Neural progenitor cell (in vitro differentiated cells): Measurements from ENCODE around the gene UNC13C. TPM values are rescaled to one million over a fixed set of nuclear protein-coding genes. Genes with fewer than 3 reads are reported as not detected.

Experiments used
- DNase-seq: peaks from one replicate; pipeline ENCODE4 v3.0.0-alpha.2; 2016; ENCODE audit warnings: low spot score
- H2AFZ ChIP-seq: fragments of 200-600 bp; sonication (generic); replicated peaks from 2 replicates; pipeline ENCODE4 v1.6.1; 2016; ENCODE audit warnings: antibody characterized with exemption
- H3F3A ChIP-seq: fragments of 200-600 bp; sonication (generic); 2 replicates; pipeline ENCODE4 v1.6.1; 2016; ENCODE audit warnings: antibody characterized with exemption, low read depth
- H3K27ac ChIP-seq: fragments of 200-600 bp; sonication (generic); 2 replicates; pipeline ENCODE4 v1.5.1; 2016; ENCODE audit warnings: mild to moderate bottlenecking
- H3K27me3 ChIP-seq: fragments of 200-600 bp; sonication (generic); 2 replicates; pipeline ENCODE4 v1.6.1; 2016; ENCODE audit warnings: mild to moderate bottlenecking, moderate library complexity
- H3K36me3 ChIP-seq: fragments of 200-600 bp; sonication (generic); 2 replicates; pipeline ENCODE4 v1.5.1; 2016
- H3K4me1 ChIP-seq: fragments of 200-600 bp; sonication (generic); 2 replicates; pipeline ENCODE4 v1.6.1; 2016; ENCODE audit warnings: mixed run types
- H3K4me2 ChIP-seq: fragments of 200-600 bp; sonication (generic); 2 replicates; pipeline ENCODE4 v1.6.1; 2016
- H3K4me3 ChIP-seq: fragments of 200-600 bp; sonication (generic); 2 replicates; pipeline ENCODE4 v1.5.1; 2016
- H3K79me2 ChIP-seq: fragments of 200-600 bp; sonication (generic); 2 replicates; pipeline ENCODE4 v1.6.1; 2016; ENCODE audit warnings: low read depth
- H3K9ac ChIP-seq: fragments of 200-600 bp; sonication (generic); 2 replicates; pipeline ENCODE4 v1.6.1; 2016
- H3K9me3 ChIP-seq: fragments of 200-600 bp; sonication (generic); 2 replicates; pipeline ENCODE4 v1.5.1; 2016; ENCODE audit warnings: low read depth
- H4K20me1 ChIP-seq: fragments of 200-600 bp; sonication (generic); 2 replicates; pipeline ENCODE4 v1.6.1; 2016; ENCODE audit warnings: low read depth
- H3K27ac Mint-ChIP-seq: 3 replicates; pipeline ENCODE4 v1.8.0; 2021; ENCODE audit warnings: mixed read lengths
- H3K27me3 Mint-ChIP-seq: 2 replicates; pipeline ENCODE4 v1.8.0; 2022; ENCODE audit warnings: low read depth, mild to moderate bottlenecking, inconsistent platforms, moderate library complexity, mixed read lengths; ENCODE audit not compliant: insufficient read depth
- H3K36me3 Mint-ChIP-seq: 3 replicates; pipeline ENCODE4 v1.8.0; 2021; ENCODE audit warnings: mixed read lengths
- H3K4me1 Mint-ChIP-seq: 3 replicates; pipeline ENCODE4 v1.8.0; 2021; ENCODE audit warnings: mixed read lengths
- H3K4me3 Mint-ChIP-seq: 3 replicates; pipeline ENCODE4 v1.8.0; 2021; ENCODE audit warnings: mild to moderate bottlenecking, moderate library complexity, mixed read lengths
- H3K9me3 Mint-ChIP-seq: 3 replicates; pipeline ENCODE4 v1.8.0; 2020; ENCODE audit warnings: mixed read lengths
- CTCF ChIP-seq: fragments of 200-600 bp; sonication (generic); IDR thresholded peaks from 2 replicates; pipeline ENCODE4 v1.5.1; 2017; ENCODE audit warnings: antibody characterized with exemption, mild to moderate bottlenecking
- EZH2 ChIP-seq: fragments of 200-600 bp; sonication (generic); IDR thresholded peaks from 2 replicates; pipeline ENCODE4 v1.6.1; 2017; ENCODE audit warnings: antibody characterized with exemption, mild to moderate bottlenecking, moderate library complexity
- EZH2phosphoT487 ChIP-seq: fragments of 200-600 bp; sonication (generic); IDR thresholded peaks from 2 replicates; pipeline ENCODE4 v1.6.1; 2017; ENCODE audit warnings: antibody characterized with exemption
- total RNA-seq: library from RNA; depleted of rRNA; stranded (reverse); fragments of >200 nt; gene quantifications from 2 replicates; pipeline ENCODE4 v1.2.3, GENCODE V29; 2015; ENCODE audit warnings: low replicate concordance

The UNC13C gene
- total RNA-seq, 1 donor from 2014 or later = not detected

- Histone ChIP-seq H3K27me3 (no peaks in the 10 kb centered on the region), H3K9me3 (peaks cover 18% of the 10 kb centered on the region), H3K79me2 (no peaks in the 10 kb centered on the region), H3K9ac (no peak overlapping the region), H2AFZ (no peak overlapping the region), H4K20me1 (no peaks in the 10 kb centered on the region), H3K36me3 (peaks cover 3% of the 10 kb centered on the region), H3K4me2 (no peak overlapping the region), H3K27ac (no peak overlapping the region), H3K4me3 (no peak overlapping the region), H3K4me1 (no peaks in the 10 kb centered on the region), H3F3A (no peaks in the 10 kb centered on the region)
- peaks cover 2% of the 10 kb centered on the region for H3K4me1 Mint-ChIP-seq
- H3K4me3 Mint-ChIP-seq = no peak overlapping the region
- H3K27me3 Mint-ChIP-seq = no peaks in the 10 kb centered on the region
- TF ChIP-seq EZH2phosphoT487 = no peak
- no peak for TF ChIP-seq EZH2
- TF ChIP-seq CTCF = no peak
- no peaks in the 10 kb centered on the region for H3K9me3 Mint-ChIP-seq
- DNase-seq = no peak
- H3K27ac Mint-ChIP-seq = no peak overlapping the region
- no peaks in the 10 kb centered on the region for H3K36me3 Mint-ChIP-seq
Observed at GRCh38 chr15:54091651-54092050, 113.4 kb downstream of the UNC13C start.

GRCh38 chr15:54094661-54095060, 116.4 kb downstream of the UNC13C start:
- TF ChIP-seq EZH2phosphoT487 = no peak
- no peak overlapping the region for H3K27ac ChIP-seq
- no peak overlapping the region for H3K9ac ChIP-seq
- Mint-ChIP-seq H3K9me3 (no peaks in the 10 kb centered on the region), H3K4me3 (no peak overlapping the region), H3K4me1 (peaks cover 2% of the 10 kb centered on the region), H3K36me3 (no peaks in the 10 kb centered on the region), H3K27ac (no peak overlapping the region), H3K27me3 (no peaks in the 10 kb centered on the region)
- H2AFZ ChIP-seq = no peak overlapping the region
- H3K36me3 ChIP-seq = peaks cover 3% of the 10 kb centered on the region
- H4K20me1 ChIP-seq = no peaks in the 10 kb centered on the region
- DNase-seq = no peak
- H3K4me3 ChIP-seq = no peak overlapping the region
- H3K79me2 ChIP-seq = no peaks in the 10 kb centered on the region
- H3K27me3 ChIP-seq = no peaks in the 10 kb centered on the region
- no peaks in the 10 kb centered on the region for H3F3A ChIP-seq
- no peak overlapping the region for H3K4me2 ChIP-seq
- no peaks in the 10 kb centered on the region for H3K4me1 ChIP-seq
- H3K9me3 ChIP-seq = peaks cover 18% of the 10 kb centered on the region

- Mint-ChIP-seq H3K27me3 (no peaks in the 10 kb centered on the region), H3K4me1 (no peaks in the 10 kb centered on the region), H3K27ac (no peak overlapping the region), H3K9me3 (no peaks in the 10 kb centered on the region), H3K4me3 (no peak overlapping the region), H3K36me3 (no peaks in the 10 kb centered on the region)
- TF ChIP-seq EZH2 (no peak), EZH2phosphoT487 (no peak), CTCF (no peak)
- DNase-seq = no peak
- H3K27me3 ChIP-seq = no peaks in the 10 kb centered on the region
- peaks cover 14% of the 10 kb centered on the region for H3K9me3 ChIP-seq
- no peaks in the 10 kb centered on the region for H3F3A ChIP-seq
- H3K9ac ChIP-seq = no peak overlapping the region
- no peaks in the 10 kb centered on the region for H3K79me2 ChIP-seq
- no peak overlapping the region for H3K27ac ChIP-seq
- no peaks in the 10 kb centered on the region for H4K20me1 ChIP-seq
- H3K4me1 ChIP-seq = no peaks in the 10 kb centered on the region
- peaks cover 3% of the 10 kb centered on the region for H3K36me3 ChIP-seq
- no peak overlapping the region for H2AFZ ChIP-seq
- H3K4me3 ChIP-seq = no peak overlapping the region
- no peak overlapping the region for H3K4me2 ChIP-seq
Observed at GRCh38 chr15:54097019-54097418, 118.8 kb downstream of the UNC13C start.

GRCh38 chr15:54099010-54099409, 120.8 kb downstream of the UNC13C start:
- H3K79me2 ChIP-seq = no peaks in the 10 kb centered on the region
- no peaks in the 10 kb centered on the region for H3K27me3 Mint-ChIP-seq
- no peaks in the 10 kb centered on the region for H3K36me3 ChIP-seq
- H4K20me1 ChIP-seq = no peaks in the 10 kb centered on the region
- H3K9me3 Mint-ChIP-seq = no peaks in the 10 kb centered on the region
- no peaks in the 10 kb centered on the region for H3K27me3 ChIP-seq
- DNase-seq = no peak
- H3K36me3 Mint-ChIP-seq = no peaks in the 10 kb centered on the region
- peaks cover 7% of the 10 kb centered on the region for H3K9me3 ChIP-seq
- no peak overlapping the region for H3K4me3 Mint-ChIP-seq
- no peaks in the 10 kb centered on the region for H3K4me1 ChIP-seq
- no peak overlapping the region for H3K9ac ChIP-seq
- no peak overlapping the region for H3K27ac Mint-ChIP-seq
- no peak overlapping the region for H3K4me3 ChIP-seq
- H2AFZ ChIP-seq = no peak overlapping the region
- TF ChIP-seq EZH2phosphoT487 = no peak
- TF ChIP-seq CTCF = no peak
- TF ChIP-seq EZH2 = no peak
- H3K4me2 ChIP-seq = no peak overlapping the region
- no peak overlapping the region for H3K27ac ChIP-seq
- H3F3A ChIP-seq = no peaks in the 10 kb centered on the region
- no peaks in the 10 kb centered on the region for H3K4me1 Mint-ChIP-seq
